GM19043 (cell line): ENCODE data around the gene OR7C2.

Experiments used
- ATAC-seq: cut with Tn5 transposase; IDR thresholded peaks from one replicate; pipeline ENCODE4 v1.9.1; 2021; ENCODE audit warnings: low read depth; ENCODE audit not compliant: unreplicated experiment

Gene OR7C2

DNA sequence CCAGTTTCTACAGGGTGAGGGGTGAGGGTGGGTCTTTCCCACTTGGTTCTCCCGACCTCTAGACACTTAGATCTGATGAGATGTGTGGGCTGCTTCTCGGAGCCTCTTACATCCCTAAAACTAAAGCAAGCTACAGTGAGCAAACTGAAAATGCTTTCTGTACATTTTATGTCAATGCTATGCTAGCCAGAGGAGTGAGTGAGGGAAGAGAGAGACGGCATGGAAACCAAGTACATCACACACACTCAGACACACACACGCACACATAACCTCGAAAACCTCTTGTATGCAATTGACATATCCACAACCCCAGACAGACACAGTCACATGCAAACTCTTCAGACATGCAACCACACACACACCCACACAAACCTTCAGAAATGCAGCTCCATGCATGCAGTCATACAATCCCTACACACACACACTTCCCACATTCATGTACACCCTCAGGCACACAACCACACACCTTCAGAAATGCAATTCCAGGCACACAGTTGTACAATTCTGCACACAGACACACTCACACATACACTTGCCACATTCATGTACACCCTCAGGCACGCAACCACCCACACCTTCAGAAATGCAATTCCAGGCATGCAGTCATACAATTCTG is 37.0 kb downstream of the OR7C2 start:
- ATAC-seq, result no peak

DNA sequence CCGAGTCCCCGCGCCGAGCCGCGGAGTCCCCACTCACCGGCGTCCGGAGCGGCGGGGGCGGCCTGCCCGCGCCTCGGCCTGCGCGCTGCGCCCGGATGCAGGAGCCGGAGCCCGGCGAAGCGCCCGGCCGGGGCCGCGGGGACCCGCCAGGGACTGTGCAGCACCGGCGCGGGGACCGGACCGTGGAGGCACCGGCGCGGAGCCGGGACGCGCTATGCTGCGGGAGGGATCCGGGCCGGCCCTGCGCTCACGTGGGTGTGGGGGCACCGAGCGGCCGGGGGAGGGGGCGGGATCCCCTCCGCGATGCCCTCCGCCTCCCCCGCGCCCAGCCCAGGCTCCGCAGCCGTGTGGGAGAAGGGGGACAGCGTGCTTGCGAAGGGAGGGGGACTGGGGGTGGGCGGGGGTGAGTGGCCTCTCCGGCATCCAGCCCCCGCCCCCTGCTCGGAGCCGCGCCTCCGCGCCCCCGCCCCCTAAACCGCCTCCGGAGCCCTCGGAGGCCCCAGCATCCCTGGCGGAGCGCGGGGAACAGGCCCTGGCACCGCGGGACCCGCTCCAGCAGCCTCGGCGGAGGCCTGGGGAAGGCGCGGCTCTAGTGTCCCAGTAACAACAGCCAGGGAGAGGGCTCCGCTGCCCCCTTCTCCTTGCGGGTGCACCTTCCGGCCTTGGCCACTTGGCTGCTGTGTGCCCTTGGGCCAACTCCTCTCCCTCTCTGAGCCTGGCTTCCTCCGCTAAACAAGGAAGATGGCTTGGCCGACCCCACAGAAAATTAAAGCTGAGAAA is 38.4 kb downstream of the OR7C2 start, which contains the start of gene SLC1A6:
Gene SLC1A6, minus strand, starts transcription at position 389 of the 780 bp plus-strand sequence. CDS start 6,954 bp downstream, outside the sequence.
- no peak for ATAC-seq

DNA sequence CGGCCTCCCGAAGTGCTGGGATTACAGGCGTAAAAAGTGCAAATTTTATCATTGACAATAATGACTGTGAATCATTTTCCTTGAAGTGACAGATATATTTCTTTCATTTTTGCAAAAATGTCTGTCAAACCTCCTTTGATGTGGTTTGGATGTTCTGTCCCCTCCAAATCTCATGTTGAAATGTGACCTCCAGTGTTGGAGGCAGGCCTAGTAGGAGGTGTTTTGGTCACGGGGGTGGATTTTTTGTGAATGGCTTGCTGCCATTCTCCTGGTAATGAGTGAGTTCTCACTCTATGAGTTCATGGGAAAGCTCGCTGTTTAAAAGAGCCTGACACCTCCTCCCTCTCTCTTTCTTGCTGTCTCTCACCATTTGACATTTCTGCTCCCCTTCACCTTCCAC is 43.8 kb downstream of the OR7C2 start:
- no peak for ATAC-seq
